Measurements from ENCODE around the gene TMEM183A.

- no peak for TF ChIP-seq CTCF (IDR thresholded peaks at IDR 0.05; ENCODE audit: low read length)
- no peak for TF ChIP-seq EZH2phosphoT487 (IDR thresholded peaks at IDR 0.05; ENCODE audit: low read length)
These were observed 34.3 kb downstream of the TMEM183A start for GRCh38 chr1:203041351-203041932.

All from MM.1S (cell line).